HepG2 (cell line): Measurements from ENCODE around the gene RBM6. TPM values are rescaled to one million over a fixed set of nuclear protein-coding genes. Genes with fewer than 3 reads are reported as not detected.

ENCODE experiments used
- ATAC-seq: fragments of 200-7000 bp; cut with Tn5 transposase; 3 replicates; pipeline ENCODE4 v1.9.1; 2020; ENCODE audit warnings: mild to moderate bottlenecking, moderate library complexity
- BruUV-seq: library from RNA; stranded (reverse); fragments of 400-500 nt; replicated peaks from 2 replicates; lab custom pipeline; 2021; lab: Mats Ljungman, UMichigan
- CTCF ChIA-PET: fragments of 300-600 bp; formaldehyde crosslinking; extraction: SDS; loops from one replicate; lab custom pipeline; 2021; ENCODE audit warnings: low total read pairs, inconsistent platforms, low intra/inter-chr PET ratio; lab: Yijun Ruan, JAX
- POLR2A ChIA-PET: fragments of 350-600 bp; sonication (Branson Sonifier 250); formaldehyde crosslinking; loops from one replicate; lab custom pipeline; 2020; ENCODE audit warnings: antibody characterized with exemption, inconsistent platforms; lab: Yijun Ruan, JAX
- DNase-seq: peaks from one replicate; pipeline ENCODE4 v3.0.0-alpha.2; 2015; ENCODE audit warnings: low spot score
- FAIRE-seq: peaks from 3 replicates; lab custom pipeline; 2011; peaks lifted over from hg19 to GRCh38; lab: Jason Lieb, UNC
- H2AFZ ChIP-seq: one replicate; pipeline ENCODE4 v1.6.1; 2011; ENCODE audit warnings: low read length, inconsistent platforms
- H3K27ac ChIP-seq: fragments of 300-600 bp; 3 replicates; pipeline ENCODE4 v1.8.0; 2011; ENCODE audit warnings: mixed run types, mild to moderate bottlenecking, mixed read lengths, low read length, inconsistent platforms; ENCODE audit not compliant: insufficient read depth; ENCODE audit errors: extremely low read length
- H3K27me3 ChIP-seq, 2 experiments: fragments of 200-600 bp in 1 of 2; 2 replicates in 1 of 2; 3 replicates in 1 of 2; pipeline versions ENCODE4 v1.6.0 to v1.8.0; 2011; ENCODE audit warnings: low read length in 2 of 2, mild to moderate bottlenecking in 2 of 2, moderate library complexity in 2 of 2, inconsistent platforms in 1 of 2; ENCODE audit not compliant: insufficient read depth in 2 of 2, control insufficient read depth in 1 of 2
- H3K36me3 ChIP-seq, 2 experiments: fragments of 200-600 bp in 1 of 2; replicated peaks in 1 of 2; 2 replicates in 1 of 2; 3 replicates in 1 of 2; pipeline versions ENCODE4 v1.5.1 to v1.8.0; 2011; ENCODE audit warnings: low read length in 2 of 2, inconsistent platforms in 1 of 2; ENCODE audit not compliant: insufficient read depth in 2 of 2, control insufficient read depth in 1 of 2
- H3K4me1 ChIP-seq: 2 replicates; pipeline ENCODE4 v1.5.1; 2012; ENCODE audit warnings: low read length, inconsistent platforms; ENCODE audit not compliant: insufficient read depth
- H3K4me2 ChIP-seq: 2 replicates; pipeline ENCODE4 v1.6.0; 2011; ENCODE audit warnings: low read depth, low read length, inconsistent platforms
- H3K4me3 ChIP-seq, 3 experiments: fragments of 200-600 bp in 1 of 3; sonication (generic), shearing (Covaris generic) in 1 of 3; replicated peaks in 1 of 3; 2 replicates each; pipeline ENCODE4 v1.5.1; 2011 to 2016; ENCODE audit warnings: low read length in 3 of 3, inconsistent platforms in 2 of 3, low read depth in 2 of 3, mild to moderate bottlenecking in 2 of 3, control low read depth in 1 of 3, mixed read lengths in 1 of 3; ENCODE audit not compliant: insufficient read depth in 1 of 3
- H3K79me2 ChIP-seq: one replicate; pipeline ENCODE4 v1.6.1; 2011; ENCODE audit warnings: low read length, inconsistent platforms; ENCODE audit not compliant: insufficient read depth
- H3K9ac ChIP-seq: 2 replicates; pipeline ENCODE4 v1.6.0; 2011; ENCODE audit warnings: mild to moderate bottlenecking, low read depth, low read length, inconsistent platforms; ENCODE audit not compliant: insufficient read depth
- H3K9me3 ChIP-seq: 2 replicates; pipeline ENCODE4 v1.5.1; 2012; ENCODE audit warnings: mild to moderate bottlenecking, low read length
- H4K20me1 ChIP-seq: 2 replicates; pipeline ENCODE4 v1.6.0; 2011; ENCODE audit warnings: inconsistent platforms, mild to moderate bottlenecking, low read length, moderate library complexity; ENCODE audit not compliant: insufficient read depth
- ARNTL ChIP-seq: sonication (generic); formaldehyde crosslinking; IDR thresholded peaks from 2 replicates; pipeline ENCODE4 v1.4.0; 2020; ENCODE audit warnings: mild to moderate bottlenecking, missing genetic modification reagents
- CAMTA2 ChIP-seq: sonication (generic); formaldehyde crosslinking; IDR thresholded peaks from 2 replicates; pipeline ENCODE4 v1.4.0; 2020; ENCODE audit warnings: mild to moderate bottlenecking, missing genetic modification reagents, borderline replicate concordance
- CBX1 ChIP-seq: IDR thresholded peaks from one replicate; pipeline ENCODE4 v1.6.1; 2016; ENCODE audit warnings: antibody characterized with exemption, low read depth
- CHD4 ChIP-seq: fragments of 200-600 bp; sonication (generic); IDR thresholded peaks from 2 replicates; pipeline ENCODE4 v1.7.0; 2017; ENCODE audit warnings: mild to moderate bottlenecking, low read length, borderline replicate concordance
- DBP ChIP-seq: sonication (generic); formaldehyde crosslinking; IDR thresholded peaks from 2 replicates; pipeline ENCODE4 v1.4.0; 2020; ENCODE audit warnings: missing genetic modification reagents; ENCODE audit errors: not compliant biosample characterization
- FOXO1 ChIP-seq: sonication (generic); formaldehyde crosslinking; IDR thresholded peaks from 2 replicates; pipeline ENCODE4 v1.4.0; 2020; ENCODE audit warnings: missing genetic modification reagents
- HMG20B ChIP-seq: conservative IDR thresholded peaks from 2 replicates; pipeline ENCODE4 v1.6.1; 2016; ENCODE audit warnings: missing genetic modification reagents, missing compliant biosample characterization
- PHF5A ChIP-seq: IDR thresholded peaks from one replicate; pipeline ENCODE4 v1.6.1; 2018; ENCODE audit warnings: low read depth, missing genetic modification reagents; ENCODE audit not compliant: unreplicated experiment
- TFDP2 ChIP-seq: sonication (generic); formaldehyde crosslinking; IDR thresholded peaks from 2 replicates; pipeline ENCODE4 v1.4.0; 2020; ENCODE audit warnings: missing genetic modification reagents
- TSC22D2 ChIP-seq: sonication (generic); formaldehyde crosslinking; IDR thresholded peaks from 2 replicates; pipeline ENCODE4 v1.5.1; 2020; ENCODE audit warnings: missing genetic modification reagents, mild to moderate bottlenecking, borderline replicate concordance
- ZFP37 ChIP-seq: sonication (generic); formaldehyde crosslinking; IDR thresholded peaks from 2 replicates; pipeline ENCODE4 v1.4.0; 2020; ENCODE audit warnings: missing genetic modification reagents, borderline replicate concordance
- ZMAT3 ChIP-seq: sonication (generic); formaldehyde crosslinking; conservative IDR thresholded peaks from 2 replicates; pipeline ENCODE4 v1.7.0; 2021; ENCODE audit warnings: missing genetic modification reagents
- ZNF124 ChIP-seq: sonication (generic); formaldehyde crosslinking; IDR thresholded peaks from 2 replicates; pipeline ENCODE4 v1.4.0; 2020; ENCODE audit warnings: missing genetic modification reagents
- ZNF251 ChIP-seq: sonication (generic); formaldehyde crosslinking; IDR thresholded peaks from 2 replicates; pipeline ENCODE4 v1.9.0; 2021; ENCODE audit warnings: mild to moderate bottlenecking, missing genetic modification reagents
- ZNF558 ChIP-seq: sonication (generic); formaldehyde crosslinking; IDR thresholded peaks from 2 replicates; pipeline ENCODE4 v1.9.0; 2022; ENCODE audit warnings: mild to moderate bottlenecking, missing genetic modification reagents, borderline replicate concordance
- ZNF839 ChIP-seq: sonication (generic); formaldehyde crosslinking; IDR thresholded peaks from 2 replicates; pipeline ENCODE4 v1.4.0; 2020; ENCODE audit warnings: missing genetic modification reagents, mild to moderate bottlenecking, borderline replicate concordance
- ZNF878 ChIP-seq: sonication (generic); formaldehyde crosslinking; IDR thresholded peaks from 2 replicates; pipeline ENCODE4 v1.8.1; 2023; ENCODE audit warnings: mild to moderate bottlenecking, missing genetic modification reagents, moderate library complexity
- WGBS: methylation state at CpG from one replicate; pipeline ENCODE4 v1.1.6; 2017; ENCODE audit warnings: low lambda C conversion rate; 5-methylcytosine and 5-hydroxymethylcytosine counted together
- in situ Hi-C: cut with HindIII; loops from 2 replicates; pipeline ENCODE4 v1.10.0; 2017; ENCODE audit warnings: low pct_unique_long_range_greater_than_20kb; ENCODE audit not compliant: extremely low pct_ligation_motif_present
- intact Hi-C: fragments of 100-400 bp; cut with micrococcal nuclease; formaldehyde crosslinking; loops from one replicate; pipeline ENCODE4 v1.10.0; 2022; ENCODE audit not compliant: unreplicated experiment
- polyA plus RNA-seq, 8 experiments: library from polyadenylated mRNA; depleted of rRNA in 3 of 8; stranded (reverse) in 7 of 8; unstranded in 1 of 8; fragments of >200 nt; fragmentation: Illumina TruSeq in 4 of 8; extraction: Trizol in 4 of 8; gene quantifications; 2 replicates each; pipeline versions ENCODE4 v1.2.1 to v1.2.3, GENCODE V29; 2011 to 2016; ENCODE audit warnings: low read depth in 4 of 8, missing spikeins in 1 of 8, mixed read lengths in 1 of 8; ENCODE audit not compliant: insufficient read depth in 1 of 8
- total RNA-seq, 5 experiments: library from RNA; depleted of rRNA; stranded (reverse); fragments of >200 nt; fragmentation: Illumina TruSeq; extraction: Trizol; gene quantifications; 2 replicates each; pipeline ENCODE4 v1.2.3, GENCODE V29; 2016; ENCODE audit warnings: low read depth in 1 of 5
- TF ChIP-seq, protein P1 (sequence below): sonication (generic); formaldehyde crosslinking; IDR thresholded peaks from 2 replicates; pipeline ENCODE4 v1.5.1; 2020; ENCODE audit warnings: missing genetic modification reagents, mild to moderate bottlenecking, borderline replicate concordance
- TF ChIP-seq, protein P2 (sequence below): sonication (generic); formaldehyde crosslinking; conservative IDR thresholded peaks from 2 replicates; pipeline ENCODE4 v1.4.0; 2020; ENCODE audit warnings: missing genetic modification reagents

Gene RBM6
- total and polyA plus RNA-seq, 2 of the 13 experiments (the other 11 are each of a cell fraction or from before 2014, with no cell fraction given), result 72.7 to 86.1 TPM

DNA sequence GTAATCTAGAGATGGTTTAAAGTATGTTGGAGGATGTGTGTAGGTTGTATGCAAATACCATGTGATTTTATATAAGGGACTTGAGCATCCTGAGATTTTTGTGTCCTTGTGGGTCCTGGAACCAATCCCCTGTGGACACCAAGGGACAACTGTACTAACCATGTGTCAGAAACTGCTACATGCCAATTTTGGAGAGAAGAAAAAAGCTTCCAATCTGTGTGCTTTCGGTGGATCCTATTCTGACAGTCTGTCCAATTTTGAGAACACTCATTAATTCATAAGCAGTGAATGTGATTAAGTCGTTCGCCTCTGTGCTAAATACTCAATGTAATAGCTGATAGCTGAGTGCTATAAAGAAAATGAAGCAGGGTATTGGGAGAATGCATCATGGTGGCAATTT is 61.6 kb downstream of the RBM6 start (continued):
- TF ChIP-seq, protein P1, sequence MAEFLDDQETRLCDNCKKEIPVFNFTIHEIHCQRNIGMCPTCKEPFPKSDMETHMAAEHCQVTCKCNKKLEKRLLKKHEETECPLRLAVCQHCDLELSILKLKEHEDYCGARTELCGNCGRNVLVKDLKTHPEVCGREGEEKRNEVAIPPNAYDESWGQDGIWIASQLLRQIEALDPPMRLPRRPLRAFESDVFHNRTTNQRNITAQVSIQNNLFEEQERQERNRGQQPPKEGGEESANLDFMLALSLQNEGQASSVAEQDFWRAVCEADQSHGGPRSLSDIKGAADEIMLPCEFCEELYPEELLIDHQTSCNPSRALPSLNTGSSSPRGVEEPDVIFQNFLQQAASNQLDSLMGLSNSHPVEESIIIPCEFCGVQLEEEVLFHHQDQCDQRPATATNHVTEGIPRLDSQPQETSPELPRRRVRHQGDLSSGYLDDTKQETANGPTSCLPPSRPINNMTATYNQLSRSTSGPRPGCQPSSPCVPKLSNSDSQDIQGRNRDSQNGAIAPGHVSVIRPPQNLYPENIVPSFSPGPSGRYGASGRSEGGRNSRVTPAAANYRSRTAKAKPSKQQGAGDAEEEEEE (CRISPR knock-in tag), result no peak
- TF ChIP-seq CBX1, result no peak
- no peak for TF ChIP-seq HMG20B (CRISPR knock-in tag)
- no peak for TF ChIP-seq DBP (CRISPR knock-in tag)

DNA sequence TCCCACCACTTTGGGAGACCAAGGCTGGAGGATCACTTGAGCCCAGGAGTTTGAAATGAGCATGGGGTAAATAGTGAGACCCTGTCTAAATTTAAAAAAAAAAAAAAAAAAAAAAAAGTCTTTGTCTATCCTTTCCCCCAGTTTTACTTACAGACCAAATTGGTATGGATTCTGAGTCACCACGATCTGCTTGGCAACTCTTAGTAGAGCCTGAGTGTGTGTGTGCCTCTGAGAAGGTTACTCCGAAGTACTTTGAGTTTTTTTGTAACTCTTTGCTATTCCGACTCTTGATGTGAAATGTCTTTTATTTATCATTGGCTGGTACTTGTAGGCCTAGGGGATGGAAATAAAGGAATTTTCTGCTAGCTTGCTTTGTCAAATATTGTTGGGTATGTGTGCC is 63.3 kb downstream of the RBM6 start:
- DNase-seq, result no peak
- Histone ChIP-seq H3K27ac (no peak overlapping the region), H3K9me3 (no peaks in the 10 kb centered on the region)
- TF ChIP-seq ZNF839 (no peak), ZNF558 (CRISPR knock-in tag) (no peak), ZNF124 (CRISPR knock-in tag) (no peak), PHF5A (CRISPR knock-in tag) (no peak), ZNF878 (CRISPR knock-in tag) (no peak), TFDP2 (CRISPR knock-in tag) (no peak), FOXO1 (CRISPR knock-in tag) (no peak), ZNF251 (CRISPR knock-in tag) (no peak), ZMAT3 (no peak), TSC22D2 (no peak), CHD4 (no peak), CAMTA2 (no peak), ZFP37 (no peak), ARNTL (CRISPR knock-in tag) (no peak)
- TF ChIP-seq, protein P2, sequence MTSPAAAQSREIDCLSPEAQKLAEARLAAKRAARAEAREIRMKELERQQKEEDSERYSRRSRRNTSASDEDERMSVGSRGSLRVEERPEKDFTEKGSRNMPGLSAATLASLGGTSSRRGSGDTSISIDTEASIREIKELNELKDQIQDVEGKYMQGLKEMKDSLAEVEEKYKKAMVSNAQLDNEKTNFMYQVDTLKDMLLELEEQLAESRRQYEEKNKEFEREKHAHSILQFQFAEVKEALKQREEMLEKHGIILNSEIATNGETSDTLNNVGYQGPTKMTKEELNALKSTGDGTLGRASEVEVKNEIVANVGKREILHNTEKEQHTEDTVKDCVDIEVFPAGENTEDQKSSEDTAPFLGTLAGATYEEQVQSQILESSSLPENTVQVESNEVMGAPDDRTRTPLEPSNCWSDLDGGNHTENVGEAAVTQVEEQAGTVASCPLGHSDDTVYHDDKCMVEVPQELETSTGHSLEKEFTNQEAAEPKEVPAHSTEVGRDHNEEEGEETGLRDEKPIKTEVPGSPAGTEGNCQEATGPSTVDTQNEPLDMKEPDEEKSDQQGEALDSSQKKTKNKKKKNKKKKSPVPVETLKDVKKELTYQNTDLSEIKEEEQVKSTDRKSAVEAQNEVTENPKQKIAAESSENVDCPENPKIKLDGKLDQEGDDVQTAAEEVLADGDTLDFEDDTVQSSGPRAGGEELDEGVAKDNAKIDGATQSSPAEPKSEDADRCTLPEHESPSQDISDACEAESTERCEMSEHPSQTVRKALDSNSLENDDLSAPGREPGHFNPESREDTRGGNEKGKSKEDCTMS (CRISPR knock-in tag), result no peak
- TF ChIP-seq, all 625 proteins: peak for 0
- no peak overlapping the region for H3K4me2 ChIP-seq
- no peak overlapping the region for H3K4me3 ChIP-seq
- no TSS peak for BruUV-seq
- in situ Hi-C loops (no loop called here), intact Hi-C loops (no loop called here)
- FAIRE-seq (no peak), ATAC-seq (no peak)
- no peaks in the 10 kb centered on the region for H3K4me1 ChIP-seq
- H3K9ac ChIP-seq, result no peak overlapping the region
- no peaks in the 10 kb centered on the region for H4K20me1 ChIP-seq
- H2AFZ ChIP-seq, result no peak overlapping the region
- 98% methylated on average over 3 of the region's 3 CpGs for WGBS
- ChIA-PET CTCF (no interaction called here), POLR2A (no interaction called here)
- H3K27me3 ChIP-seq, result no peaks in the 10 kb centered on the region
- peaks cover 5% of the 10 kb centered on the region for H3K79me2 ChIP-seq
- peaks cover 4 to 13% of the 10 kb centered on the region in 2 experiments; a peak in 4 of 5 replicates for H3K36me3 ChIP-seq
